H1 (cell line): ENCODE measurements around the gene FARS2.

Source experiments
- ASH2L ChIP-seq: fragments of 200-600, 300-600 bp; sonication (generic); IDR thresholded peaks from one replicate; pipeline ENCODE4 v1.7.1; 2017; ENCODE audit warnings: low read length
- BRCA1 ChIP-seq: IDR thresholded peaks from 2 replicates; pipeline ENCODE4 v1.6.1; 2012; ENCODE audit warnings: low read depth, low read length, improper control_type of control experiment
- CREB1 ChIP-seq: IDR thresholded peaks from 2 replicates; pipeline ENCODE4 v1.6.1; 2012; ENCODE audit warnings: inconsistent platforms
- CTCF ChIP-seq, 3 experiments: IDR thresholded peaks; 1 replicate in 2 of 3; 2 replicates in 1 of 3; pipeline versions ENCODE4 v1.5.1 to v1.6.1; 2011; ENCODE audit warnings: low read length in 3 of 3, mild to moderate bottlenecking in 3 of 3, inconsistent platforms in 2 of 3, low read depth in 1 of 3, moderate library complexity in 1 of 3; ENCODE audit not compliant: insufficient read depth in 1 of 3; ENCODE audit errors: control extremely low read depth in 1 of 3
- E2F6 ChIP-seq: IDR thresholded peaks from 2 replicates; pipeline ENCODE4 v1.6.1; 2012; ENCODE audit warnings: inconsistent platforms
- EGR1 ChIP-seq: IDR thresholded peaks from 2 replicates; pipeline ENCODE4 v1.6.1; 2011; ENCODE audit warnings: low read depth, low read length, borderline replicate concordance
- EP300 ChIP-seq, 2 experiments: IDR thresholded peaks; 1 replicate in 1 of 2; 2 replicates in 1 of 2; pipeline ENCODE4 v1.6.1; 2011 to 2012; ENCODE audit warnings: low read depth in 2 of 2, low read length in 2 of 2, mild to moderate bottlenecking in 2 of 2, borderline replicate concordance in 1 of 2, inconsistent platforms in 1 of 2, moderate library complexity in 1 of 2
- EZH2 ChIP-seq: fragments of 200-600 bp; sonication (generic); IDR thresholded peaks from 2 replicates; pipeline ENCODE4 v1.7.1; 2012; ENCODE audit warnings: low read depth, mild to moderate bottlenecking, moderate library complexity, low read length, inconsistent platforms; ENCODE audit not compliant: severe bottlenecking
- NRF1 ChIP-seq: IDR thresholded peaks from 2 replicates; pipeline ENCODE4 v1.6.1; 2011; ENCODE audit warnings: mild to moderate bottlenecking, low read depth, low read length, improper control_type of control experiment
- POLR2AphosphoS5 ChIP-seq: IDR thresholded peaks from 2 replicates; pipeline ENCODE4 v1.6.1; 2011; ENCODE audit warnings: low read depth, low read length
- SP2 ChIP-seq: IDR thresholded peaks from 2 replicates; pipeline ENCODE4 v1.6.1; 2012; ENCODE audit warnings: mild to moderate bottlenecking, low read length, inconsistent platforms
- TAF1 ChIP-seq: IDR thresholded peaks from 2 replicates; pipeline ENCODE4 v1.6.1; 2011; ENCODE audit warnings: mild to moderate bottlenecking, low read depth, low read length
- ZNF274 ChIP-seq: IDR thresholded peaks from 2 replicates; pipeline ENCODE4 v1.7.0; 2012; ENCODE audit warnings: low read length, borderline replicate concordance; ENCODE audit errors: extremely low read depth

- TF ChIP-seq CTCF (IDR thresholded peaks at IDR 0.05; ENCODE audit: control extremely low read depth in 1 of 3, insufficient read depth in 1 of 3, low read depth in 1 of 3, low read length in 3 of 3) (no peak), CREB1 (no peak), ASH2L (no peak), ZNF274 (no peak), TAF1 (no peak), EZH2 (no peak), E2F6 (no peak), EP300 (IDR thresholded peaks at IDR 0.05; ENCODE audit: borderline replicate concordance in 1 of 2, low read depth in 2 of 2, low read length in 2 of 2) (no peak), EGR1 (no peak), SP2 (no peak), BRCA1 (no peak), NRF1 (no peak), POLR2AphosphoS5 (no peak)
Measured at GRCh38 chr6:5285526-5285925, 24.2 kb downstream of the FARS2 start.
